ENCODE measurements around the gene PGA3.
"Not testable (repeated sequence)": the region's sequence is repeated elsewhere in the genome, so short reads cannot be mapped to it uniquely, and the experiment has no call there.

The PGA3 gene

DNA sequence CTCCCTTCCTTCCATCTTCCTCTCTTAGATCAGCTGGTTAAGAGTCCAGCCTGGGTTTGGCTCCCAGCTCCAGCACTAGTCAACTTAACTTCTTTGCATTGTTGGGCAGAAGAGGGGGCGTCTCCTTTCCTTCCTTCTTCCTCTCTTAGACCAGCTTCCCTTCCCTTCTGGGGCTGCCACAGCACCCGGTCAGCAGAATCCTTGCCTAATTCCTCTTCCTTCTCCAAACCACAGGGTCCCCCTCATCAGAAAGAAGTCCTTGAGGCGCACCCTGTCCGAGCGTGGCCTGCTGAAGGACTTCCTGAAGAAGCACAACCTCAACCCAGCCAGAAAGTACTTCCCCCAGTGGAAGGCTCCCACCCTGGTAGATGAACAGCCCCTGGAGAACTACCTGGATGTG lies 558 bp downstream of the PGA3 start:
- not testable (repeated sequence) for DNase-seq (ENCODE audit: extremely low spot score, insufficient read length, low read depth); FAIRE-seq

DNA sequence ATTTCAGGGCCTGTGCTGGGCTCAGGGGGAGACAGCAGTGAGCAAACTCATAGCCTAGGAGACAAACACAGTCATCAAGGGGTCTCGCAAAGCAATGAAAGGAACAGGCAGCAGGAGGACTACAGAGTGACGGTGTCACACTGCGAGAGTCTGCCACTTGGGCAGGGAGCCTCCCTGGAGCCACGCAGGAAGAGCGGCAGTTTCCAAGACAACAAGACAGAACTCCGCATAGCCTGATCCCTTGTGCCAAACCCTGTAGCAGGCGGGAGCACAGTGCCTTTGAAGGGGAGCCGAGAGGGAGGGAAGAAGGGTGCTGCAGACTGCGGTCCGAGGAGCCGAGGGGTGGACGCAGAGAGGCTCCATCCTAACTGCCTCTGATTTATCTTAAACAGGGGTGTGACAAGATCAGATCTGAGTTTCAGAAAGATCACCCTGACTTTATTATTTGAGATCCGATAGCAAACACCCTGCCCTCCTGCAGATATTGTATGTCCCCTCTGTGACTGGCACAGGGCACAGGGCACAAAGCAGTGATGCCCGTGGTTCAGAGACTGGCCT lies 1.3 kb downstream of the PGA3 start:
- FAIRE-seq; DNase-seq (ENCODE audit: extremely low spot score, insufficient read length, low read depth): not testable (repeated sequence)

DNA sequence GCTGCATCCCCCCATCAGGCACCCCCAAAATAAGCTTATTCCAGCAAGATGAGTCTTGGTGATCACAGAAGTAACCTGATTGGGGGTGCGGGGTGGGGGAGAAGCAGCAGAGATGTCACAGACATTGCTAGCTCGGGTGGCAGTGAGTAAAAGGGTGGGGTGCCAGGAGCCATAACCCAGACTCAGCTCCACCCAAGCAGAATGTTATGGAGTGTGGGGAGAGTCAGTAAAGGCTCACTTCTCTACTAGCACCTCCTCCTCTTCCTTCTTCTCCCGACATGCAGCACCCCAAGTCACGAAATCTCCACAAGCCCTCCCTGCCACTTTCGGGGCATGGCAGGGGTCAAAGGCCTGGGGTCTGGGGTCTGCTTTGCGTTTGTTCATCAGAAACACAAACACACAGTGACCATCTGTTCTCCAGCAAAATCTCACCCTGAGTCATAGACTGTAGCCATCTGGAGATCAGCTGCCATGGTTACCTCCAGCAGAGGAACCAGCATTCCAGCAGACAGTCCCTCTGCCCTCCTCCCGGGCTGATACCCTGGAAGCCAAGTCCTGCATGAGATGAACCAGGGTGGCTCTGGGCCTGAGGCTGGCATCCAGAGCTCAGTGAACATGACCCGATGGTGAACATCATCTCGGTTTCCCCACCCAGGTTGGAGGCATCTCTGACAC lies 4.5 kb downstream of the PGA3 start:
- FAIRE-seq; DNase-seq (ENCODE audit: extremely low spot score, insufficient read length, low read depth): not testable (repeated sequence)

DNA sequence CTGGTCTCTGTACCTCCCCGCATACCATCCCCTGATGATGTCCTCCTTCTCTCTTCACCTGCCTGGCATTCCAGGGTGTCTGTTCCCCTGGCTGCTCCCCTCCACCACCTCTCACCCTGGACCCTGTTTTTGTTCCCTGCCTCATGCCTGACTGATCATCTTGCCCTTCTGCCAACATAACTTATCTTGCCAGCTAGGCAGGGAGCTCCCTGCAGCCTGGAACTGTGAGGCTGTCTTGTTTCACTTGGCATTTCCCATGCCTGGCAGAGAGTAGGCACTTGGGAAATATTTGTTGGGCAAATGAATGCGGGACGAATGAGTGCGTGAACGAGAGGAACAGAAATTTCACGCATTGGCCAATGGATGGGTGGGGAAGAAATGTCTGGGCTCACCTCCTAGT lies 7.3 kb downstream of the PGA3 start:
- DNase-seq (ENCODE audit: extremely low spot score, insufficient read length, low read depth); FAIRE-seq: not testable (repeated sequence)

DNA sequence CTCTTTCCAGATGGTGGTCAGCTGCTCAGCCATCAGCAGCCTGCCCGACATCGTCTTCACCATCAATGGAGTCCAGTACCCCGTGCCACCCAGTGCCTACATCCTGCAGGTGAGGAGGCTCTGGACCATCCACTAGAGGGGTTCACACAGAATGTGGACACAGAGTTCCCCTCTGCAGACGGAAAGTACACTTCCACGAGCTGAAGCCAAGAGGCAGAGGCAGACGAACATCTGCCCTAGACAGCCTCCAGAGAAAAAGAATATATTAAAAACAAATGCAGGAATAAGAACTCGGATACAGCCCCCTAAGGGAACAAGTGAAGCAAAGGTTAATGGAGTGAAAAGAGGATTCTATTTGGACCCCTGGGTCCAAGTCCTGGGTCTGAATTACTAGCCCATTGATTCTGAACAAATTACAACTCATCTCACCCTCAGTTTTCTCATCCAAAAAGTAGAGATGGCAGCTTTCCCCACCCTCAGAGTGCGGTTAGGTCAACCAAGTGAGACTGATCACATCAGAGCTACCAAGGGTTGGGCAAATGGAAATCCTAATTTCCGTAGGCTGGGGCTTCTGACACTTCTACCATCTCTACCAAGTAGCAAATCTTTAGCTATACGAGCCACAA lies 8.1 kb downstream of the PGA3 start:
- DNase-seq (ENCODE audit: extremely low spot score, insufficient read length, low read depth); FAIRE-seq: not testable (repeated sequence)

DNA sequence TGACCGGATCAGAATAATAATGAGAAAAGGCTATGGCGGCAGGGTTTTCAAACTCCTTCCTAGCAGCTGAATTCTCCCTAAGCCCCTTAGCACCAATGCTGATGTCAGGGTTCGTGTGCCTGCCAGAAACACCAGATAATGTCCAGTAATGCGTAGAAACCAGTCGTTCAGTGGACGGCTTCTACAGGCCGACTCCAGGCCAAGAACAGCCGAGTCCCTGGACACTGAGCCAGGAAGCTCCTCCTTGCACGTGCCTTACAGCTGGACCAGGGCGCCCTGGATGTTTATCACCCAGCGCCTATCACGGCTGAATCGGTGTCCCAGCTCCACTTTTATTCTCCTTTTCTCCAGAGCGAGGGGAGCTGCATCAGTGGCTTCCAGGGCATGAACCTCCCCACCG lies 8.9 kb downstream of the PGA3 start:
- FAIRE-seq; DNase-seq (ENCODE audit: extremely low spot score, insufficient read length, low read depth): not testable (repeated sequence)

DNA sequence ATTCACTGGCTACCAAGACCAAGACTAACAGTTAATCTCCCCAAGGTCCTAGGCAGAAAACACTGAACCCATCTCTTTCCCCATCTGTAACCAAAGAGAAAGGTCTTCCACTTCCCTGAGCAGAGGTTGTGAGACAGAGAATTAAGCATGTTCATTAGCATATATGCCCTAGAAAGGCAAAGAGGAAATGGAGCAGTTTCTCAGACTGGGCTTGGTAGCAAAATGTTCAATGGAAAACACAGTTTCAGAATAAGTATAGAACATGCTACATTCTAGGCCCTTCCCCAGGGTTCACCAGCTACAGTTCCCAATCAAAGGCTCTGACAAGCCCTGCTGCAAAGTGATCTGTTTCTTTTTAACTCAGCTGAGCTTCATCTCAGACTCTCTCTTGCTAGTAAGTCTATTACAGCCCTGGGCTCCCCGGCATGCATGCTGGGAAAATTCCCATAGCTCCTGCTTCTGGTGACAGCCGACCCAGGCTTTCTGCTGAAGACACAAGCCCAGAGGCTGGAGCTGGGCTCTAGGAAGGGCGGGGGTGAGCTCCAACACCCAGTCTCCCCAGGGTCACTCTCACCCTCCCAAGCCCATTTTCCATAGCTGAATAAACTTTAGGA lies 10.5 kb downstream of the PGA3 start:
- DNase-seq (ENCODE audit: extremely low spot score, insufficient read length, low read depth); FAIRE-seq: not testable (repeated sequence)

DNA sequence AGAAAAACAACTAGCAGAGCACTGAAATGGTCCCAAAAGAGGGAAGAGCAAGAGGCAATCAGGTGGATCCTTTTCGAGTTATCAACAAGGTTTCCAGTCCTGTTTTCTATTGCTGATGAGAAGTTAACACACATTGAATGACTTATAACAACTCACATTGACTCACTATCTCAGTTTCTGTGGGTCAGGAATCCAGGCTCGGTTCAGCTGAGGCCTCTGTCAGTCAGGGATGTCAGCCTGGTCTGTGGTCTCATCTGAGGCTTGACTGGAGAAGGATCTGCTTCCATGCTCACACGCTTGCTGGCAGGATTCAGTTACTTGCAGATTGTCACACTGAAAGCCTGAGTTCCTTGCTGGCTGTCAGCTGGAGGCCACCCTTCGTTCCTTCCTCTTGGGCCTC lies 15.0 kb downstream of the PGA3 start:
- DNase-seq (ENCODE audit: extremely low spot score, insufficient read length, low read depth) = not testable (repeated sequence)
- peak; percentile 53 for FAIRE-seq

DNA sequence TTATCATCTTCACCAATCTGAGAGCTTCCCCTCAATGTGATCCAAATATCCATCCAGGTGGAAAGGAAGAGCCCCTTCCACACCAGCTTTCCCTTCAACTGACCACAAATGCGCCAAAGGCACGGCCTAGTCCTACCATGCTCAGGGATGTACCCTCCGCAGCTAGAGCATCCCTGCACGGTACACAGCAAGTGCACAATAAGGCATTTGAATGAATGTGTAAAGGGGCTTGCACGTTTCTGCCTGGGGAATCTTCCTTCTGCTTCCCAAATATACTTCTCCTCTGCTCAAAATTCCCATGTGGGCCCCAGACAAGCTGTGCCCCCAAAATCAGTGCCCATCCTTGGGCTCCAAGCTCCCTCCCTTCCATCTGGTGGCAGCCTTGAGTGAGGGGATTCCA lies 15.7 kb downstream of the PGA3 start:
- FAIRE-seq; DNase-seq (ENCODE audit: extremely low spot score, insufficient read length, low read depth): not testable (repeated sequence)

DNA sequence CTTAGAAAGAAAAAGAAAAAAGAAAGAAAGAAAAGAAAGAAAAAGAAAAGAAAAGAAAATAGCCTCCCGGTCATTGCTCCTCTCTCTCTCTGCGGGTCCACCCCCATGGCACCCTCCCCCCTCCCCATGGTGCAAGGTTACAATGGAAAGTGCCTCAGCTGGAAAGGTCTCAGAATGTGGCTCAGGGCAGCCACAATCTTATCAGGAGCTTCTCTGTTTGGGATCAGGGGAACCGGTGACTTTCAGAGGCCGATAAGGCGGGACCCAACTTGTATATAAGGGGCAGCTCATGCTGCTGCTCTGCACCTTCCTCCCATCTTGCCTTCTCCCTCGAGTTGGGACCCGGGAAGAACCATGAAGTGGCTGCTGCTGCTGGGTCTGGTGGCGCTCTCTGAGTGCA lies 18.7 kb downstream of the PGA3 start, which contains the start of gene PGA4:
TSS of gene PGA4 (plus strand) at position 301 of the 400 bp plus-strand sequence. CDS start at position 355, 54 bp downstream.
- not testable (repeated sequence) for DNase-seq (ENCODE audit: extremely low spot score, insufficient read length, low read depth); FAIRE-seq

DNA sequence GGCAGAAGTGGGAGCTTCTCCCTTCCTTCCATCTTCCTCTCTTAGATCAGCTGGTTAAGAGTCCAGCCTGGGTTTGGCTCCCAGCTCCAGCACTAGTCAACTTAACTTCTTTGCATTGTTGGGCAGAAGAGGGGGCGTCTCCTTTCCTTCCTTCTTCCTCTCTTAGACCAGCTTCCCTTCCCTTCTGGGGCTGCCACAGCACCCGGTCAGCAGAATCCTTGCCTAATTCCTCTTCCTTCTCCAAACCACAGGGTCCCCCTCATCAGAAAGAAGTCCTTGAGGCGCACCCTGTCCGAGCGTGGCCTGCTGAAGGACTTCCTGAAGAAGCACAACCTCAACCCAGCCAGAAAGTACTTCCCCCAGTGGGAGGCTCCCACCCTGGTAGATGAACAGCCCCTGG lies 19.4 kb downstream of the PGA3 start:
- not testable (repeated sequence) for FAIRE-seq

DNA sequence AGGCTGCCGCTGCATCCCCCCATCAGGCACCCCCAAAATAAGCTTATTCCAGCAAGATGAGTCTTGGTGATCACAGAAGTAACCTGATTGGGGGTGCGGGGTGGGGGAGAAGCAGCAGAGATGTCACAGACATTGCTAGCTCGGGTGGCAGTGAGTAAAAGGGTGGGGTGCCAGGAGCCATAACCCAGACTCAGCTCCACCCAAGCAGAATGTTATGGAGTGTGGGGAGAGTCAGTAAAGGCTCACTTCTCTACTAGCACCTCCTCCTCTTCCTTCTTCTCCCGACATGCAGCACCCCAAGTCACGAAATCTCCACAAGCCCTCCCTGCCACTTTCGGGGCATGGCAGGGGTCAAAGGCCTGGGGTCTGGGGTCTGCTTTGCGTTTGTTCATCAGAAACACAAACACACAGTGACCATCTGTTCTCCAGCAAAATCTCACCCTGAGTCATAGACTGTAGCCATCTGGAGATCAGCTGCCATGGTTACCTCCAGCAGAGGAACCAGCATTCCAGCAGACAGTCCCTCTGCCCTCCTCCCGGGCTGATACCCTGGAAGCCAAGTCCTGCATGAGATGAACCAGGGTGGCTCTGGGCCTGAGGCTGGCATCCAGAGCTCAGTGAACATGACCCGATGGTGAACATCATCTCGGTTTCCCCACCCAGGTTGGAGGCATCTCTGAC lies 23.3 kb downstream of the PGA3 start:
- DNase-seq (ENCODE audit: extremely low spot score, insufficient read length, low read depth); FAIRE-seq: not testable (repeated sequence)

More for the DNA sequence above, 19.4 kb downstream of the PGA3 start:
- DNase-seq (ENCODE audit: extremely low spot score, insufficient read length, low read depth) = not testable (repeated sequence)

DNA sequence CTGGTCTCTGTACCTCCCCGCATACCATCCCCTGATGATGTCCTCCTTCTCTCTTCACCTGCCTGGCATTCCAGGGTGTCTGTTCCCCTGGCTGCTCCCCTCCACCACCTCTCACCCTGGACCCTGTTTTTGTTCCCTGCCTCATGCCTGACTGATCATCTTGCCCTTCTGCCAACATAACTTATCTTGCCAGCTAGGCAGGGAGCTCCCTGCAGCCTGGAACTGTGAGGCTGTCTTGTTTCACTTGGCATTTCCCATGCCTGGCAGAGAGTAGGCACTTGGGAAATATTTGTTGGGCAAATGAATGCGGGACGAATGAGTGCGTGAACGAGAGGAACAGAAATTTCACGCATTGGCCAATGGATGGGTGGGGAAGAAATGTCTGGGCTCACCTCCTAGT lies 26.1 kb downstream of the PGA3 start:
- FAIRE-seq = not testable (repeated sequence)

DNA sequence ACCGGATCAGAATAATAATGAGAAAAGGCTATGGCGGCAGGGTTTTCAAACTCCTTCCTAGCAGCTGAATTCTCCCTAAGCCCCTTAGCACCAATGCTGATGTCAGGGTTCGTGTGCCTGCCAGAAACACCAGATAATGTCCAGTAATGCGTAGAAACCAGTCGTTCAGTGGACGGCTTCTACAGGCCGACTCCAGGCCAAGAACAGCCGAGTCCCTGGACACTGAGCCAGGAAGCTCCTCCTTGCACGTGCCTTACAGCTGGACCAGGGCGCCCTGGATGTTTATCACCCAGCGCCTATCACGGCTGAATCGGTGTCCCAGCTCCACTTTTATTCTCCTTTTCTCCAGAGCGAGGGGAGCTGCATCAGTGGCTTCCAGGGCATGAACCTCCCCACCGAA lies 27.7 kb downstream of the PGA3 start:
- FAIRE-seq; DNase-seq (ENCODE audit: extremely low spot score, insufficient read length, low read depth): not testable (repeated sequence)

More for the DNA sequence above, 26.1 kb downstream of the PGA3 start:
- not testable (repeated sequence) for DNase-seq (ENCODE audit: extremely low spot score, insufficient read length, low read depth)

DNA sequence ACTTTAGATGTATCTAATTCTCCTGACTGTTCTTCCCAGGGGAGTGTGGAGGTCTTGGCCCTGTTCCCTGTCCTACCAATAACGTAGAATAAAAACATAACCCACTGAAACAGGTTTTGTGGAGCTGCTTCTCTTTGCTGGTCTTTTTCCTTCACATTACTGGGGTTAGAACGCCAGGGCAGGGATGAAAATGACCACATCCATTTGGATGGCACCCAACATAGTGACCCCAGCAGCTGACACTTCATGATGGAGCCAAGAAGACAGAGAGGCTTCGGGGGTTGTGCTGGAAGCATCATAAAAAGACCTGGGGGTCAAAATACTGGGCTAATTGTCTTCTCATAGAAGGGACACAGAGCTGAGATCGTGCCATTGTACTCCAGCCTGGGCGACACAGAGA lies 28.3 kb downstream of the PGA3 start:
- not testable (repeated sequence) for DNase-seq (ENCODE audit: extremely low spot score, insufficient read length, low read depth); FAIRE-seq

DNA sequence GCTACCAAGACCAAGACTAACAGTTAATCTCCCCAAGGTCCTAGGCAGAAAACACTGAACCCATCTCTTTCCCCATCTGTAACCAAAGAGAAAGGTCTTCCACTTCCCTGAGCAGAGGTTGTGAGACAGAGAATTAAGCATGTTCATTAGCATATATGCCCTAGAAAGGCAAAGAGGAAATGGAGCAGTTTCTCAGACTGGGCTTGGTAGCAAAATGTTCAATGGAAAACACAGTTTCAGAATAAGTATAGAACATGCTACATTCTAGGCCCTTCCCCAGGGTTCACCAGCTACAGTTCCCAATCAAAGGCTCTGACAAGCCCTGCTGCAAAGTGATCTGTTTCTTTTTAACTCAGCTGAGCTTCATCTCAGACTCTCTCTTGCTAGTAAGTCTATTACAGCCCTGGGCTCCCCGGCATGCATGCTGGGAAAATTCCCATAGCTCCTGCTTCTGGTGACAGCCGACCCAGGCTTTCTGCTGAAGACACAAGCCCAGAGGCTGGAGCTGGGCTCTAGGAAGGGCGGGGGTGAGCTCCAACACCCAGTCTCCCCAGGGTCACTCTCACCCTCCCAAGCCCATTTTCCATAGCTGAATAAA lies 29.3 kb downstream of the PGA3 start:
- not testable (repeated sequence) for FAIRE-seq; DNase-seq (ENCODE audit: extremely low spot score, insufficient read length, low read depth)

DNA sequence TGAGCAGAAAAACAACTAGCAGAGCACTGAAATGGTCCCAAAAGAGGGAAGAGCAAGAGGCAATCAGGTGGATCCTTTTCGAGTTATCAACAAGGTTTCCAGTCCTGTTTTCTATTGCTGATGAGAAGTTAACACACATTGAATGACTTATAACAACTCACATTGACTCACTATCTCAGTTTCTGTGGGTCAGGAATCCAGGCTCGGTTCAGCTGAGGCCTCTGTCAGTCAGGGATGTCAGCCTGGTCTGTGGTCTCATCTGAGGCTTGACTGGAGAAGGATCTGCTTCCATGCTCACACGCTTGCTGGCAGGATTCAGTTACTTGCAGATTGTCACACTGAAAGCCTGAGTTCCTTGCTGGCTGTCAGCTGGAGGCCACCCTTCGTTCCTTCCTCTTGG lies 33.8 kb downstream of the PGA3 start:
- not testable (repeated sequence) for DNase-seq (ENCODE audit: extremely low spot score, insufficient read length, low read depth); FAIRE-seq

DNA sequence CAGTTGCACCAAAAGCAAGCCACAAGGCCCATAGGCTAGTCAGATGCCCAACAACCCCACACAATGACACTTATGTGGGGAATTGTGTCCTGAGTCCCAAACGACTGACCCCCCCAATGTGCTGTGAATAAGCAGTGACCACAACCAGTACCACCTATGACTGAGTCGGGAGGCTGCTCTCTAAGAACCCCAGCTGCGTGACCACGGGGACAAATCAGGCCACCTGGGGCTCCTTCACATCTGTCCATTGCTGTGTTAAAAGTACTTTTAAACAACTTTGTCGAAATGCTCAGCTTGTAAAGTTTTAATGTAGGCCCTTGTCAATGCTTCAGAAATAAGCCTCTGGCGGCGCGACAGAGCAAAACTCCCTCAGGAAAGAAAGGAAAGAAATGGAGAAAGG lies 37.0 kb downstream of the PGA3 start:
- DNase-seq (ENCODE audit: extremely low spot score, insufficient read length, low read depth); FAIRE-seq: not testable (repeated sequence)

DNA sequence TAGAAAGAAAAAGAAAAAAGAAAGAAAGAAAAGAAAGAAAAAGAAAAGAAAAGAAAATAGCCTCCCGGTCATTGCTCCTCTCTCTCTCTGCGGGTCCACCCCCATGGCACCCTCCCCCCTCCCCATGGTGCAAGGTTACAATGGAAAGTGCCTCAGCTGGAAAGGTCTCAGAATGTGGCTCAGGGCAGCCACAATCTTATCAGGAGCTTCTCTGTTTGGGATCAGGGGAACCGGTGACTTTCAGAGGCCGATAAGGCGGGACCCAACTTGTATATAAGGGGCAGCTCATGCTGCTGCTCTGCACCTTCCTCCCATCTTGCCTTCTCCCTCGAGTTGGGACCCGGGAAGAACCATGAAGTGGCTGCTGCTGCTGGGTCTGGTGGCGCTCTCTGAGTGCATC lies 37.6 kb downstream of the PGA3 start, which contains the start of gene PGA5:
TSS of gene PGA5 (plus strand) at position 301 of the 400 bp plus-strand sequence. CDS start at position 353, 52 bp downstream.
- FAIRE-seq; DNase-seq (ENCODE audit: extremely low spot score, insufficient read length, low read depth): not testable (repeated sequence)

Data from GM18507 (cell line).